Activated CD8-positive, alpha-beta memory T cell treated with anti-CD3 and anti-CD28 coated beads, Interleukin-2, amount 50 U/mL, for 1 hour (primary cell): ENCODE results near the gene KCNV2.
"Not testable (repeated sequence)": the region's sequence is repeated elsewhere in the genome, so short reads cannot be mapped to it uniquely, and the experiment has no call there.

Experiments used
- DNase-seq: peaks from one replicate; pipeline ENCODE4 v3.0.0-alpha.2; 2020; ENCODE audit errors: extremely low read depth

KCNV2 gene

DNA sequence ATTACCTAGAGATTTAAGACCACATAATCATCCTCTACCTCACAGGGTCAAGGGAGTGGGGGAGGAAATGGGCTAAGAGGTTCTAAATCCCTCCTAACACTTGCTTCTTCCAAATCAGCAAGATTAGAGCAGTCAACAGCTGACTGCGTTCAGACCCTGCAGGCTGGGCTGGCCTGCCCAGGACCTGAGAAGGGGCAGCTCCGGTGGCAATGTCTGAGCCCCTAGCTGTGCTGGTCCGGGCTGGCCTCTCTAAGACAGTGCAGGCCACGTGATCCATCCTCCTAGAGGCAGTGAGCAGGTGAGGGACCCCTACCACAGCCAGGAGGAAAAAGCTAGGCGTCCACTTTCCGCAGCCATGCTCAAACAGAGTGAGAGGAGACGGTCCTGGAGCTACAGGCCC is at the start of gene KCNV2:
Gene KCNV2 (plus strand): TSS at position 126 of the 400 bp plus-strand sequence. CDS start 230 bp downstream, at position 356.
- no peak for DNase-seq

DNA sequence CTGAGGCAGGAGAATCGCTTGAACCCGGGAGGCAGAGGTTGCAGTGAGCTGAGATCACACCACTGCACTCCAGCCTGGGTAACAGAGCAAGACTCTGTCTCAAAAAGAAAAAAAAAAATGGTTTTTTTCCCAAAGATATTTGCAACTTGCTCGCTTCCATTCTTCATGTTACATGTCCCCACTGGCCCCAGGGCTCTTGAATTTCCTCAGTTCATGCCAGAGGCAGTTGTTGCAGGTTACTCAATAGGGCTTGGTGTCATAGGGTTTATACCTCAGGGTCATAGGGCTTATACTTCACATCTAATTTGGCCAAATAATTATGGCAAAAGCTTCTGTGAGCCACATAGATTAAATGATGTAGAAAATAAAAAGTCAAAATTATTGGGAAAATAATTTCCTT is 44.1 kb upstream of the KCNV2 start:
- no peak for DNase-seq

DNA sequence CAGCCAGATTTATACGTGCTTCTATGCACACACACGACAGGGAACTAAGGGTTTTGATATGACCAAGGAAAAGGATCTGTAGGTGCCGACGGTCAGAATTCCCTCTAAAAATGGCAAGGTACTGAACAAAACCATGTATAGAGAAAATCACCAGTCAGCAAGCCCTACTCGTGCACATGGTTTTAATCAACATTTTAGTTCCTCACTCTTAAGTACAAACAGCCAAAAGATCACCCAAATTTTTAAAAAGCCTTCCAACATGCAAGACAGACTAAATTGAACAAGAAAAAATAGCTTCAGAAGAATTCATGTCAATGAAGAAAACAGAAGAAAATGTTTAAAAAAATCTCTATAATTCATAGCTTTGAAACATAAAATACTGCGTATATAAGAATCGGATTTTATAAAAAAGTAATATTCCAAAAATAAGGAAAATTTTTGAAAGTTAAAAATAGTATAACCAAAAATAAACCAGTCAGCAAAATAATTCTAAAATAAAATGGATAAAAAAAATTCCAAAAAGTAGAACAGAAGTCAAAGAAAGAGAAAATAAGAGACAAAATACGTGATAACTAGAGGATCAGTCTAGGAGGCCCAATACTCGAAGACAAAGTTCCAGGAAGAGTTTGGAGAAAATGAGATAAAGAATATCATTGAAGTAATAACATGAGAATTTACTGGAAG is 43.0 kb upstream of the KCNV2 start:
- DNase-seq, result no peak

DNA sequence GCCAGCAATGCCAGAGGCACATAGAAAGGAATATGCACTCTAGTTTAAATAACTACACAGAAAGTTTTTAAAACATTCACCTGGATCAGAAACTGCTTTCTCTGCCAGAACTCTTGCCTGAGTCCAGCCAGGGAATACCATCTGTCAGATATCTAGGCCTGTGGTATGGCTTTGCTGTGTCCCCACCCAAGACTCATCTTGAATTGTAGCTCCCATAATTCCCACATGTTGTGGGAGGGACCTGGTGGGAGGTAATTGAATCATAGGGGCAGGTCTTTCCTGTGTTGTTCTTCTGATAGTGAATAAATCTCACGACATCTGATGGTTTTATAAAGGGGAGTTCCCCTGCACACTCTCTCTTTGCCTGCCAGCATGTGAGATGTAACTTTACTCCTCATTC is 41.5 kb upstream of the KCNV2 start:
- DNase-seq, result no peak

DNA sequence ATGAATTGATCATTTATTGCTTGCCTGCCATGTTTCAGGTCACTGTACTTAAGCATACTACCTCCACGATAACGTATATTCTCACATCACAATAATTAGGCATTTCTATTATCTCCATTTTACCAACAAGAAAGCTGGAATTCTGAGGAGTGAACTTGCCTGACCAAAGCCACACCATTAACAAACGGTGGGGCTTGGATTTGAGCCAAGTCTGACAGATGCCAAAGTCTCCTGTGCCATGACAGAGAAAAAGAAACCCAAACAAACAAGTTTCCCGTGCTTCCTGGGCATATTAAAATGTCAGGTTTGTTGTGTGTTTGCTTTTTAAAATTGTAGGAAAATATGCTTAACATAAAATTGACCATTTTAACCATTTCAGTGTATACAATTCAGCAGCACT is 40.8 kb upstream of the KCNV2 start:
- no peak for DNase-seq

DNA sequence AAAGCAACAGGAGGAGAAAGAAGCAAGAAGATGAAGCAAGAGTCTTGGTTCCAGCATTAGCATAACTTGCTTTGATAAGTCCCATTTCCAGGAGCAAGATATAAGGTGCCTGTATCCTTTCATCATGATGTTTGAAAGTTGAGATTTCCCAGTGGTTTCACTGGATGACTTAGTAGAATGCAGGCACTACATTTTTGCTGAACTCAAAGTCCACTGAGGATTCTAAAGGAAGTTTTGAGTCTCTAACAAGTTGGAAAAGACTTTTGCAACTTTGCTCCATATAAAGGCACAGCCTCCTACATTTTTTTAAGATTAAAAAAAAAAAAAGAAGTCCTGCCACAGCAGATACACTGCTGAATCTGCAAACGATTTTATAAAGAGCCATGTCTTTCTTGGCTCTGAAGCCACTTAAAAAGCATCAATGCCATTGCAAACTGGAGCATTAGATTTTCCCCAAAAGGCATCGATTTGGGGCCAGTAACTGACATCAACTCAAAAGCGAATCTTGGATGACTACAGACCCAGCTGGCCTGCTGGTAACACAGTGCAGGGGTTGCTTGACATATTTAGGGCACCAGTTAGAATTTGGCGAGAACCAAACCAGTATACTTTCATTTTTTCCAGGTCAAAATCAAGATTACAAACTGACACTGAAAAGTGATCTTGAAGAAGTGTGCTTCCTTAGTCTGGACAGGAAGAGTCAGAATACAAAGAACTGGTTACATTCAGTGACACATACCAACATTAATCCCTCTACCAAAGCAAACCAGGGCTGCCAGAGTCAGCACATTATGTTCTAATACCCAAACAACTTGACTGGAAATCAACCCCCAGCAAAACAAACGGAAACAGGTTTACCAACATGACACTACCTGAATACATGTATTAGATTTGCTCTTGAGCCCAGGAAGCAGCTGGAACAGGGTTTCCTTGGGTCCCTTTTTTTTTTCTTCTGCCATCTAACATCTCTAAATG is 39.1 kb upstream of the KCNV2 start:
- no peak for DNase-seq

DNA sequence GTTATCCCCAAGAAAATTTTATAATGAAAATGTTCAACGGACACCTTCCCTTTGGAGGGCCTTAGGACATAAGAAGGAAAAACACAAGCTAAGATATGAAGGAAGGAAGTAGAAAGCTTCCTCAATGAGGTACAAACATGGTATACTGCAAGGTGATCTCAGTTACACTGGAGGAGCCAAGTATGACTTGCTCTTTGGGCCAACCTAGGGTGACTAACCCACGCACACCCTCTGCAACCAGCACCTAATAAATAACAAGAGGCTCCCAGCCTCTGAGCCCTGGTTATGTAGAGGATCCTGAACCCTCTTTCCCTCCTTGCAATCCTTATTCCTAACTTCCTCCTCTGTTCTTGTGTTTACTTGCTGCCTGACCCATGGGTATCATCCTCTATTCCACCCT is 38.3 kb upstream of the KCNV2 start:
- no peak for DNase-seq

DNA sequence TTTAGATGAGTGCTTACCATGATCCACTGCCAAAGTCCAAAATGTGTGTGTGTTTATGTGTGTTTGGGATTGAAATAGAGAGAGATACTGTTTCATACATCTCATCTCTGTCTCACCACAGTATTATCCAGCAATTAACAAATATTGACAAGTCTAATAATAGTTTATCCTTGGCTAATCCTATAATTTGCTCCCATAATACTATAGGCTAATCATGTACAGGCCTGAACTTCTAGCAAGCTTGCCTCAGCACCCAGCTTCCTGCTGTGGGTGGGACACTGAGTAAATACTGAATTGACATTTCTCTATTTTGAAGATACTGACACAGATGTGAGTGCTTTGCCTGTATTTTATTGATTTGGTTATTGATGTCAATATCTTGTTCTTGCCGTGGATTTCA is 35.3 kb upstream of the KCNV2 start:
- DNase-seq, result no peak

DNA sequence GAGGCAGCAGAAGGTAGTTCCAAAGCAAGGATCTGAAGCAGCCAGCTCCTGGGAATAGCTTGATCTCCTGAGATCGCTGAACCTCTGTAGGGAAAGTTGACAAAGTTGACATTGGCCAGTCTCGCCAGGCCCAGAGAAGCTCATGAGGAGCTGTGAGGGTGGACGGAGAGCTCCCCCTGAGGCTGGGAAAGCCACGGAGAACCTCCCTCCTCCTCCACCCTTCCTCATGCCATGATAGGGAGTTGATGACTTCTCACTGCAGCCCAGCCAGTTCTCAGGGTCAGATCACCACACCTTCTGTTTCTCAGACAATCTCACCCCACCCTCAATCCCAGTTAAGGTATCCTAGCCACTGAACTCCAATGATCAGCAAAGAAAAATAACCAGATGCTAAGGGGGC is 30.4 kb upstream of the KCNV2 start:
- DNase-seq, result no peak

DNA sequence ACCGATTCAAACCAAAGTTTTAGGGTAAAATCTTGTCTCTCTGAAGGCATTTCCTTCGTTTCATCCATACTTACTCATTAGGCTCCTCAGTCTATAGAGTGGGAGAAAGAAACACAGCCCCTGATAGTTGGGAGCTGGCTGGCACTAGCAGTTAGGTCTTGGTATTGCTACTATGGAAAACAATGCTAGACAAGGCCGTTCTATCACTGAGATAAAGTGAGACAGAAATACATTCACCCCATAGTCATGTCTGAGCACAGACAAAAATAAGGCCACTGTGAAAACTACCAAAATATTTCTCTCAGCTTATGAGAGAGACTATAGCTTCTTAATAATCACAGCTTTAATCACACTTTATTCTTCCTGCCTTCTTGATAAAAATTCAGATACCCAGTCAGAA is 28.7 kb upstream of the KCNV2 start:
- no peak for DNase-seq

DNA sequence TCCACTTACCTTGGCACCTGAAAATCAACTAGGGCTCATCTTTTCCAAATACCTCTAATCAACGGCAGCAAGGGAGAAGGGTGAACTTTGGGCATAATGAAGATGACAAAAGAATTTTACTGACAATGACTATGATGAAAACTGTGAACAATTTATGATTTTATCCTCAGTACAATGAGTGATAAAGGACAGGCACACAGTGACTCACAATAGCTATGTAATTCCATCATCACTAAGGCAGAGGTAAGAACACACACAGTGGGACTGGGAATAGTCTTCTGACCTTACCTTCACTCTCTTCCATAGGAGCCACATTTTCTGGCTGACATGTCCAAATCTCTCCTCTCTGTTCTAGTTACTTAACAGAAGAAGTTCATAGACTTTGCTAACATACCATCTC is 26.1 kb upstream of the KCNV2 start:
- no peak for DNase-seq

DNA sequence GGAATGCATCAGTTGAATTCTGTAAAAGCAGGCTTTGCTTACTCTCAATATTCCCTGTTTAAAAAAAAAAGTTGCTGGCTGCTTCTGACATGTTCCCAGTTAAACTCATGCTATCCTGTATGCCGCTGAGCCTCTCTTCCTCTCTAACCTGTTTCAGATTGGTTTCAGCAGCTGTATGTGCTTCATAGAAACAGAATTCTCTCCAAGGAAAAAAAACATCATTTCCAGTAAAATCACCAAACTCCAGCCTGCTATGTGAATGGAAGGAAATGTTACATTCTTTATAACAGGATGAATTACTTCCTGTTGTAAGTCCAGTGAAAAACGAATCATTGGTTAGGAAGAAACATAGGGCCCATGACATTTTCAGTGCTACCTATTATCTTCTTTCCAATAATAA is 25.7 kb upstream of the KCNV2 start:
- DNase-seq, result no peak

DNA sequence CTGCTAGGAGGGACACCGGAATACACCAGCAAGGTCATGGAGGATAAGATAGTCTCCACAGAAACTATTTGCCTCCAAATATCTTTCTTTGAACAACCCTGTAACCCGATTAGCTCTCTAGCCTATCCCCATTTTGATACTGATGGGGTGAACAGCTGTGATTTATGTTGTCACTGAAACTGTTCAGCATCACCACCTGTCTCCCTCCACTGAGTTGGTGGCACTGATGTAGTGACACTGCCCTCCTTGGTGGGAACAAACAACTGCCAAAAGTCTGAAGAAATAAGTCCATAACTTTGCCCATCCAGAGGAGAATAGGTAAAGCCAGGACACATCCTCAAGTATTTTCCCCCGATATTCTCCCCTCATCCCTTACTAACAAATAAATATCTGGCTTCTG is 24.3 kb upstream of the KCNV2 start:
- DNase-seq, result no peak

DNA sequence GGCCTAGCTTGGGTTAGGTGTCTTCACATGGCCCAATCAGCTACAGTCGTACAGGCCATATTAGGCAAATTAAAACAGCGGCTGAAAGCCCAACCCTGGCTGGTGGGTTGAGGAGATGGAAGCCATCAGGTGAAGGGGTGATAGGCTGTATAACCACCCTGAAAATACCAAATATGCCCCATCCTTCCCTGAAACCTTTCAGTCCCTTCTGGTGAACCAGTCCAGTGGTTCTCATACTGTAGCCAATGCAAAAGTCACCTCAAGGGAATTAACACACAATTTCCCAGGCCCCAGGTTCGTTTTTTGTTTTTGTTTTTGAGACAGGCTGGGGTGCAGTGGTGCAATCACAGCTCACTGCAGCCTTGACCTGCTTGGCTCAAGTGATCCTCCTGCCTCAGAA is 19.8 kb upstream of the KCNV2 start:
- no peak for DNase-seq

DNA sequence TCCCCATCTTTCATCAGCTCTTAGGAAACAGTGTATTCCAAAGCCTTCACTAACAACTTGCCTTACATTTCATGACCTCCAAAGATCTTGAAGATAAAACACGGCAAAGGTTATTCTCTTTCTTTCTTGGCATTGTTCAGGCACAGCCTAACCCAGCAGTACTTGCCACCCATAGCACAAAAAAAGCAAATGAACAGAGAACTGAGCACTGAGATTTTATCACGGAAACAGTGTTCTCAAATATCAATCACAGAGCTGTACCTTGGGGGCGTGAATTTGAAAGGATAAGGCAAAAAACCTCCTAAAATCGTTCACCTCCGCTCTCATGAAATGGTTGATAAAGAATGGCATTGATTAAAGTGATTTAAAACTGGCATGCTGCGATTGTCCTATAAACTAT is 16.9 kb upstream of the KCNV2 start:
- no peak for DNase-seq

DNA sequence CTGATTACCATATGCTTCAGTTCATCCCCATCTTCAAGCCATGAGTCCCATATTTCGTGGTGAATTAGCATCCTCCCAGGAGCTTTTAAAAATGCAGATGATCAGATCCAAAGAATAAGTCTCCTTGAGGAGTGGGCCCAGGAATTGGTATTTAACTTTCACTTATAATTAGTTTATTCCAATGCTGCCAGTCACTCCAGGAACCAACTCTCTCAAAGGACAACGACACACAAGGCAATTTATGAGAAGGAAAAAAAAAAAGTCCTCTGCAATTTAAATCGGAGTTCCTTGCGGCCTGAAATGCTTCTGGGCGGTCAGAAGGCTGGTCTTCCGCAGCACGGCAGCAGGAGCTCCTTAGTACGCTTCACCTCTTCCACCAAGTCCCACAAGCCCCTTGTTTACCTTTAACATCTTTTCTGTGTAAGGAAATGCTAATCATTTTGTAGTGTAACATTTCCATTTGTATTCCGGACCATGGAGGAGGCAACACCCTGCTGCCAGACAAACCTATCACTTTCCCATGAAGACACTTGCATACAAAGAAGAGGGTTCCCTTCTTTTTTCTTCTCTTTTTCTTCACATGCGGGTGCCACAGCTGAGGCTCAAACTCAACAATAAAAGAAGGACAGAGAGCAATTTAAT is 16.3 kb upstream of the KCNV2 start:
- DNase-seq, result no peak

DNA sequence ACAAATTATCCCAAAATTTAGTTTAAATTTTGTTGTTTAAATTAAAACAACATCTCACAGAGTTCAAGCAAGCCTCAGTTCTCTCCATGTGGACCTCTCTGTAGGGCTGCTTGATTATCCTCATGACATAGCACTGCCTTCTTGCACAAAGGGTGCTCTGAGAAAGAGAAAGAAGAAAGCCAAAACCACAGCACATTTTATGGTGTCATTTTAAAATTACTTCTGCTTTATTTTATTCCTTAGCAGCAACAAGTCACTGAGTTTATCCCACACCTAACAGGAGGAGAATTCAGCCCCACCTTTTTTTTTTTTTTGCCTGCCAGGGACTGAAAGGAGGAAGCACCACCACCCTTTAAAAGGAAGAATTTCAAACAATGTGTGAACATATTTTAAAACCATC is 12.8 kb upstream of the KCNV2 start:
- DNase-seq, result no peak

DNA sequence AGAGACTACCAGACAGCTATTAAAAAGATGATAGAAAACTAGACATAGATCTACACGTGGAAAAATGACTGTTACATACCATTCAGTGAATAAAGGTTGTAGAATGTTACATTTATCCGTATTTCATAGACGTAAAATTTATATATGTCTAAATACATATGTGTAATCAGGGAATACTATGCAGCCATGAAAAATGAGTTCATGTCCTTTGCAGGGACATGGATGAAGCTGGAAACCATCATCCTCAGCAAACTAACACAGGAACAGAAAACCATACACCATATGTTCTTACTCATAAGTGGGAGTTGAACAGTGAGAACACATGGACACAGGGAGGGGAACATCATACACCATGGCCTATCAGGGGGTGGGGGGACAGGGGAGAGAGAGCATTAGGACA is 10.1 kb upstream of the KCNV2 start:
- DNase-seq, result not testable (repeated sequence)

DNA sequence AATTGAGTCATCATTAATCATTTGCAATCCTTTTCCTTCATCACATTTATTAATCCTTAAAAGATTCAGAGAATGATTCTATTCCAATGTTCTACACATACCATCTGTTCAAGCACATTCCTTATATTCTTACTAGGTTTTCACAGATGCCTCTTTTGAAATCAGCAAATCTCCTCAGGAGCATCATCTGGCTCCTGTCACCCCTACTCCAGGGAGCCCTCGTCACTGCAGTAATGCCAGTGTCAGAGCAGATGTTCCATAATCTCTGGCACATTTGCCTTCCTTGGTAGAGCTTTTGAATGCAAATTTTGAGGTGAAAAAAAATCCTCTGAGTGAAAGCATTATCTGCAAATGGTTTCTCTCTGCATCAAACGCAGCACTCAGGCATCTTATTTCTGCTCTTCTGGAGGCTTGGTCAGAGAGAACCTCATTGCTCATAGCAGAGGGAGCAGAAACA is 7.6 kb upstream of the KCNV2 start:
- DNase-seq, result no peak

DNA sequence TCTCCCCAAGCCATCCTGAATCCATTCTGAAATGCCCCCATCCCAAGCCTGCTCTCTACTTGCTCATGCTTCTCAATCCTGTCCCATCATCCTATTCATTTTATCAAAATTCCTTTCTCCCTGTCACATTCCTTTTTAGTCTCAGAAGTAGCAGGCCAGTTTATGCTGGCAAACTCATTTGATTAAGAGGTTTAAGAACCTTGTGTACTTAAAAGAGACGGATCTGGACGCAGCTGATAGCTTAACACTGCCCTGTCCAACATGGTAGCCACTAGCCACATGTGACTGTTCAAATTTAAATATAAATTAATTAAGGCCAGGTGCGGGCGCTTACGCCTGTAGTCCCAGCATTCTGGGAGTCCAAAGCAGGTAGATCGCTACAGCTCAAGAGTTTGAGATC is 5.6 kb upstream of the KCNV2 start:
- DNase-seq, result no peak

DNA sequence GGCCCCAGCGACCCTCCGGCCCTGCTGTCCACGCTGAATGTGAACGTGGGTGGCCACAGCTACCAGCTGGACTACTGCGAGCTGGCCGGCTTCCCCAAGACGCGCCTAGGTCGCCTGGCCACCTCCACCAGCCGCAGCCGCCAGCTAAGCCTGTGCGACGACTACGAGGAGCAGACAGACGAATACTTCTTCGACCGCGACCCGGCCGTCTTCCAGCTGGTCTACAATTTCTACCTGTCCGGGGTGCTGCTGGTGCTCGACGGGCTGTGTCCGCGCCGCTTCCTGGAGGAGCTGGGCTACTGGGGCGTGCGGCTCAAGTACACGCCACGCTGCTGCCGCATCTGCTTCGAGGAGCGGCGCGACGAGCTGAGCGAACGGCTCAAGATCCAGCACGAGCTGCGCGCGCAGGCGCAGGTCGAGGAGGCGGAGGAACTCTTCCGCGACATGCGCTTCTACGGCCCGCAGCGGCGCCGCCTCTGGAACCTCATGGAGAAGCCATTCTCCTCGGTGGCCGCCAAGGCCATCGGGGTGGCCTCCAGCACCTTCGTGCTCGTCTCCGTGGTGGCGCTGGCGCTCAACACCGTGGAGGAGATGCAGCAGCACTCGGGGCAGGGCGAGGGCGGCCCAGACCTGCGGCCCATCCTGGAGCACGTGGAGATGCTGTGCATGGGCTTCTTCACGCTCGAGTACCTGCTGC is 839 bp downstream of the KCNV2 start:
- DNase-seq, result no peak

DNA sequence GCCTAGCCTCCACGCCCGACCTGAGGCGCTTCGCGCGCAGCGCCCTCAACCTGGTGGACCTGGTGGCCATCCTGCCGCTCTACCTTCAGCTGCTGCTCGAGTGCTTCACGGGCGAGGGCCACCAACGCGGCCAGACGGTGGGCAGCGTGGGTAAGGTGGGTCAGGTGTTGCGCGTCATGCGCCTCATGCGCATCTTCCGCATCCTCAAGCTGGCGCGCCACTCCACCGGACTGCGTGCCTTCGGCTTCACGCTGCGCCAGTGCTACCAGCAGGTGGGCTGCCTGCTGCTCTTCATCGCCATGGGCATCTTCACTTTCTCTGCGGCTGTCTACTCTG is 1.4 kb downstream of the KCNV2 start:
- DNase-seq, result no peak
